IPS-18c (cell line): ENCODE measurements around the gene CLK1.

Experiments used
- H3K4me3 ChIP-seq: 2 replicates; pipeline ENCODE4 v1.7.0; 2013; ENCODE audit warnings: low read depth, mild to moderate bottlenecking, low read length, moderate library complexity; ENCODE audit not compliant: insufficient read depth
- H3K9me3 ChIP-seq: one replicate; pipeline ENCODE4 v1.6.1; 2013; ENCODE audit warnings: mild to moderate bottlenecking, low read length, moderate library complexity; ENCODE audit not compliant: control insufficient read depth, insufficient read depth

The CLK1 gene

GRCh38 chr2:200860092-200860795 is 4.2 kb downstream of the CLK1 start:
- Histone ChIP-seq H3K4me3 (no peak overlapping the region), H3K9me3 (no peaks in the 10 kb centered on the region)

GRCh38 chr2:200856806-200857205 is 7.7 kb downstream of the CLK1 start:
- no peak overlapping the region for H3K4me3 ChIP-seq
- no peaks in the 10 kb centered on the region for H3K9me3 ChIP-seq

DNA sequence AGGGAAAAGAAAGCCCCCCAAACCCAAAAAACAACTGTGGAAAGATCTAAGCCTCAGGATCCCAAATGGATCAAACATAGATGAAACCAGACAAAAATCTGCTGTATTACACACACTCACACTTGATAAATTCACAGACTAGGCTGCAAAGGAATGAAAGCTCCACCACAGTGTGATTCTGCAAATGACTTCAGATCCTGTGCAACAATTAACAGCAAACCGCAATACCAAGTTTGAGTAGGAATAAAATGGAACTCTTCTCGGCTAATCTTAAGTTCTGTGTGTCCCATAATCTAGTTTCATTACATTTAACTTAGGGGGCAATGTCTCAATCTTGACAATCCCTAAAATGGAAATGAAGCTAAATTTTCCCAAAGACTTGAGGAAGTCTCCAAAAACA is 11.9 kb downstream of the CLK1 start:
- Histone ChIP-seq H3K9me3 (no peaks in the 10 kb centered on the region), H3K4me3 (no peak overlapping the region)

DNA sequence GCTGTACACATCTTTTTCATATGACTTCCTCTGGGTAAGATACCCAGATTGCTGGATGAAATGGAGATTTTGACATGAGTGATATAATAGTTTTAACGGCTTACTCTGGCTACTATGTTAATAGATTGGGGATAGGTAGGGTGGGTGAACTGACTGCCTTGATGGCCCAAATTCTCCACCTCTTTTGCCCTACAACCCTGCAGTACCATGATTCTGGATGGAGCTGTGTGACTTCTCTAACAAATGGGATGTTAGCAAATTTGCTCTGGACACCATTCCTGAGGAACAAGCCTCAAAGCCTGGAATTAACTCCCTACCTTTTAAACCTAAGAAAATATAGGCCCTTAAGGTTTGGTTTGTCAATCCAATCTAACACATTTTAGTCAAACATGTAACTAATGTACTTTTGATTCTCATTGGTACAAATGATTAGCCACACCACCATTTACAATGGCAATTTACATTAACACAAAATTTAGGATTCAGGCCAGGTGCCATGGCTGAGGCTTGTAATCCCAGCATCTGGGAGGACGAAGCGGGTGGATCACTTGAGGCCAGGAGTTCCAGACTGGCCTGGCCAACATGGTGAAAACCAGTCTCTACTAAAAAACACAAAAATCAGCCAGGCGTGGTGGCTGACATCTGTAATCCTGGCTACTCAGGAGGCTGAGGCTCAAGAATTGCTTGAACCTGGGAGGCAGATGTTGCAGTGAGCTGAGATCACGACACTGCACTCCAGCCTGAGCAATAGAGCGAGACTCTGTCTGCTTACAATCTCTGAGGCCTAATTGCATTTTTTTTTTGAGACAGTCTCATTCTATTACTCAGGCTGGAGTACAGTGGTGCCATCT is 12.8 kb downstream of the CLK1 start:
- Histone ChIP-seq H3K9me3 (no peaks in the 10 kb centered on the region), H3K4me3 (no peak overlapping the region)

GRCh38 chr2:200850512-200851256 is 13.8 kb downstream of the CLK1 start:
- Histone ChIP-seq H3K9me3 (no peaks in the 10 kb centered on the region), H3K4me3 (no peak overlapping the region)

DNA sequence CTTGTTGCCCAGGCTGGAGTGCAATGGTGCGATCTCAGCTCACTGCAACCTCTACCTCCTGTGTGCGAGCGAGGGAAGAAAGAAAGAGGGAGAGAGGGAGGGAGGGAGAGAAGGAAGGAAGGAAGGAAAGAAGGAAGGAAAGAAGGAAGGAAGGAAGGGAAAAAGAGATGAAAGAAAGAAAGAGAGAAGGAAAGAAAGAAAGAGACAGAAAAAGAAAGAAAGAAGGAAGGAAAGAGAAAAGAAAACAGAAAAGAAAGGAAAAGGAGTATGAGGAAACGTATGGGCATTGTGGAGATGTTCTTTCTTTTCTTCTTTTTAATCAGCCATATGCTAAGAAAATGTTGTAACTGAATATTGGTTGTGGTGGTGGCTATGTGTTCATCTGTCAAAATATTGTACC is 16.5 kb downstream of the CLK1 start:
- Histone ChIP-seq H3K9me3 (no peaks in the 10 kb centered on the region), H3K4me3 (no peak overlapping the region)

DNA sequence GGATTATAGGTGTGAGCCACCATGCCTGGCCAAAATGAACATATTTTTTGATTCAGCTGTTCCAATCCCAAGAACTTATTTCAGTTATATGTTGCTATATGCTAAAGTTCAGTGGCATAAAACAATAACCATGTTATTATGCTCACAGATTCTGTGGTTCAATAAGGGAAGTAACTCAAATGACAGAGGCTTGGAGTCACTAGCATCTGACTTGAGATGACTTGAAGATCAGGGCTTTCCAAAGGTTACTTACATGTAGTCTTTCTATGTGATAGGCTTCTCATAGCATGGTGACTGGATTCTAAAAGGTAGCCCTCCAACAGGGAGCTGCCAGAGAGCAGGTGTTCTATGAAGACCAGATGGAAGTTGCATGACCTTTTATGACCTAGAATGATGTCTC is 17.2 kb downstream of the CLK1 start:
- no peaks in the 10 kb centered on the region for H3K9me3 ChIP-seq
- H3K4me3 ChIP-seq, result no peak overlapping the region

GRCh38 chr2:200845669-200846325 is 18.7 kb downstream of the CLK1 start:
- H3K9me3 ChIP-seq, result no peaks in the 10 kb centered on the region
- no peak overlapping the region for H3K4me3 ChIP-seq

DNA sequence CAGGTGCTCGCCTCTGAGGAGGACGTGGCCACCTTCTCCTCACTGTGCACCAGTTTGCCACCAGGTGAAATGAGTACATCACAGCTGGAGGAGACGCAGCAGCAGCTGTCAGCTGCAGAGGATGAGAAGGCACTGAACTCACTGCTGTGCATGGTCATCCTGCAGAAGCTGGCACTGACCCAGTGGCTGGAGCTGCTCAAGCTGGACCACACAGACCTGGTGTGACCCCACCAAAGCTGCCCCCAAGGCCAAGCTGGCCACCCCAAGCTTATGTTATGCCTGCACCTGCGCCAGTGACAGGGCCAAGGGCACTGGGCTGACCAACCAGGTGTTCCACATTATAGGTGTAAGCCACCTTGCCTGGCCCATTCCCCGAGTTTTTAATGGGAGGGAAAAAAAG is 19.3 kb downstream of the CLK1 start:
- no peak overlapping the region for H3K4me3 ChIP-seq
- H3K9me3 ChIP-seq, result no peaks in the 10 kb centered on the region

DNA sequence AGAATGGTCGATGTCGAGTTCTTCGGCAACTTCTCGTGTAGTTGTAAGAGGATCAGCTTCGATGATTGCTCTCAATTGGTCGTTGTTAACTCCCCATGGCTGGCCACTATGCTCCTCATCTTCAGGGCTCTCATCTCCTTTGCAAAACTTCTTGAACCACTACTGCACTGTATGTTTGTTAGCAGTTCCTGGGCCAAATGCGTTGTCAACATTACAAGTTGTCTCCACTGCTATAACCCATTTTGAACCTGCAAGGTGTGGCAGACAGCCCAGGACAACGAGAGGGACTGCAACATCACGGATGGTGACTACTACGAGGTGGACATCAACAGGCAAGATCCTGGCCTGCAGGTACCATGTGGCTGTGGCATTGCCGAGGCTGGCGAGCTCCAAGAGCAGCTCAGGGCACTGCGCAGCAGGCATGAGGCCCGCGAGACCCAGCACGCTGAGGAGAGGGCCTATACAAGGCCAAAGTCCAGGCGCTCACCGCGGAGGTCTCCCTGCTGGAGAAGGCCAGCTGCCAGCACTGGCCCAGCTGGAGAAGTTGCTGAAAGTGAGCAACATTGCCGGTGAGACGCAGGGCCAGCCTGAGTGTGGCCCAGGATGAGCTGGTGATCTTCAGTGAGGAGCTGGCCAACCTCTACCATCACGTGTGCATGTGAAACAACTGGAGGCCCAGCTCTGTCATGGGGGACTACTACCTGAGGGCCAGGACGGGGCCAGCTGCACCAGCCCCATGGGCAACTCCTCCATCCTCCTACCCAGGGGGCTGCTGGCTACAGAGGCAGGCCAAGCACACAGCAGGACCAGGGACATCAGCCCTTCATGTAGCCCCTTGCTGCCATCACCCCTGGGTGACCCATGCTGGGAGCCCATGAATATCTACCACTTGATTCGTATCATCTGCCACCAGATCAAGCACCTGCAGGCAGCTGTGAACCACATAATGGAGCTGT is 20.2 kb downstream of the CLK1 start:
- no peaks in the 10 kb centered on the region for H3K9me3 ChIP-seq
- H3K4me3 ChIP-seq, result no peak overlapping the region

GRCh38 chr2:200839513-200839912 is 24.9 kb downstream of the CLK1 start:
- Histone ChIP-seq H3K9me3 (no peaks in the 10 kb centered on the region), H3K4me3 (no peak overlapping the region)

DNA sequence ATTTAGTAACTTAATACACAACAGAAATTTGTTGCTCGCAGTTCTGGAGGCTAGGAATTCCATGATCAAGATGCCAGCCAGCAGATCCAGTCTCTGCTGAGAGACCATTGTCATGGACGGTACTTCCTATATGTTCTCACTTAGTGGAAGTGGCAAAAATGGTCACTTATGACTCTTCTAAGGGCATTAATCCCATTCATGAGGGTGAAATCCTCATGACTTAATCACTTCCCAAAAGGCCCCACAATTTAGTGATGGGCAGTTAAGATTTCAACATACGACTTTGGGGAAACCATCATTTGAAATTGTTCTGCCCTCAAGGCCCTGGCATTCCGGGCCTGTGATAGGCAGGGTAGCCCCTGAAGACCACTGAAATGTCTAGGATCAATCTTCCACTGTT is 29.8 kb downstream of the CLK1 start:
- no peak overlapping the region for H3K4me3 ChIP-seq
- no peaks in the 10 kb centered on the region for H3K9me3 ChIP-seq

DNA sequence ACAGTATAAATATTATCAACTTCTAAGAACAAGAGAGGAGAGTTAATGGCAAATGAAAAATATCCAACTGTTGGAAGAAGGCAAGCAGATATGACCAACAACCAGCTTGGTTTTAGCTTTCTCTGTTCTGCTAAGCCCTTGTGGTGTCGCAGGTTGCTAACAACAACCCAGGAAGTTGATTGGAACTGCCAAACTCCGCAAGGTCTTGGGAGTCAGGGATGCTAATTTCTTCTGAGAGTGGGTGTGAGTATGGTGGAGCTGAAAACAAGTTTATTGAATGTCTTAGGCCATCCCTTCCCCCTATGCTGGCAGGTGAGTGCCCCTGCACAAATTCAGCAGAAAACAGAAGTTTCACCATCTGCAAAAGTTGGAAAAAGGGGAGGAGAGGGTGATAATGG is 35.2 kb downstream of the CLK1 start:
- Histone ChIP-seq H3K4me3 (no peak overlapping the region), H3K9me3 (no peaks in the 10 kb centered on the region)

GRCh38 chr2:200828572-200829257 is 35.7 kb downstream of the CLK1 start:
- Histone ChIP-seq H3K4me3 (no peak overlapping the region), H3K9me3 (no peaks in the 10 kb centered on the region)

DNA sequence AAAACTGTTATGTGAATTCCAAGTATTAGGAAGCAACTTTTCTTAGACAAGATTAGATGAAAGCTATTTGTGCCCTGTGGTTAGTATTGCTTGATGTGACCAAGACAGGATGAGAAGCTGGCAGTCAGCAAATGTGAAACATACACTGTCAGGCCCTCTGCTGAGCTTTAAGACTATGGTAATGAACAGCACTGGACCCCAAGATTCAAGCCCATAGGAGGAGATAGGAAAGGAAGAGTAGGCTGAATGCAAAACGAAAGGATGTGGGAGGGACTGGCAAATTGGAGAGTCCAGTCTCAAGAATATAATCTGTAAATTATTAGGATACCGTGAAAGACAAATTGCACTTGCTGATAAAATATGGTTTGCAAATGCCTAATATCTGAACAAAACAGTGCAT is 36.4 kb downstream of the CLK1 start:
- Histone ChIP-seq H3K4me3 (no peak overlapping the region), H3K9me3 (no peaks in the 10 kb centered on the region)

GRCh38 chr2:200821686-200822245 is 42.7 kb downstream of the CLK1 start:
- H3K4me3 ChIP-seq, result no peak overlapping the region
- H3K9me3 ChIP-seq, result no peaks in the 10 kb centered on the region
